UCSD-AML1 (cell line): ENCODE data around the gene VAV1.
A peak's percentile ranks its signal among the peaks of the same experiment; 100 is the strongest.
"Not testable (repeated sequence)": the region's sequence is repeated elsewhere in the genome, so short reads cannot be mapped to it uniquely, and the experiment has no call there.

ENCODE experiments used
- DNase-seq: peaks from one replicate; lab custom pipeline; 2025; ENCODE audit not compliant: unreplicated experiment; lab: John Stamatoyannopoulos, UW

VAV1 gene

GRCh38 chr19:6812612-6813011 lies 40.1 kb downstream of the VAV1 start:
- no peak for DNase-seq

GRCh38 chr19:6813659-6814058 lies 41.2 kb downstream of the VAV1 start:
- no peak for DNase-seq

- DNase-seq, result no peak
Observed at GRCh38 chr19:6817179-6817578, 44.7 kb downstream of the VAV1 start.

GRCh38 chr19:6818246-6818645 lies 45.7 kb downstream of the VAV1 start:
- no peak for DNase-seq

GRCh38 chr19:6819323-6819722 lies 46.8 kb downstream of the VAV1 start:
- no peak for DNase-seq

- DNase-seq, result no peak
Observed at GRCh38 chr19:6820237-6820636, 47.7 kb downstream of the VAV1 start.

- DNase-seq, result no peak
Observed at GRCh38 chr19:6821639-6822310, 49.3 kb downstream of the VAV1 start.

GRCh38 chr19:6822311-6822670 lies 49.8 kb downstream of the VAV1 start:
- DNase-seq, result no peak

- DNase-seq, result no peak
Observed at GRCh38 chr19:6825076-6825774, 52.7 kb downstream of the VAV1 start.

- DNase-seq, result no peak
Observed at GRCh38 chr19:6826281-6826920, 53.9 kb downstream of the VAV1 start.

- DNase-seq, result no peak
Observed at GRCh38 chr19:6828306-6828697, 55.8 kb downstream of the VAV1 start.

GRCh38 chr19:6828698-6829633 lies 56.5 kb downstream of the VAV1 start:
- peak; percentile 66 for DNase-seq

GRCh38 chr19:6829829-6830228 lies 57.3 kb downstream of the VAV1 start:
- not testable (repeated sequence) for DNase-seq

- peak; percentile 46 for DNase-seq
Observed at GRCh38 chr19:6831084-6831483, 58.6 kb downstream of the VAV1 start.

- no peak for DNase-seq
Observed at GRCh38 chr19:6832412-6832811, 59.9 kb downstream of the VAV1 start.

- DNase-seq, result no peak
Observed at GRCh38 chr19:6833166-6833790, 60.8 kb downstream of the VAV1 start.

GRCh38 chr19:6834433-6834832 lies 61.9 kb downstream of the VAV1 start:
- DNase-seq, result no peak

GRCh38 chr19:6835501-6835900 lies 63.0 kb downstream of the VAV1 start:
- no peak for DNase-seq

- no peak for DNase-seq
Observed at GRCh38 chr19:6837525-6837924, 65.0 kb downstream of the VAV1 start.

GRCh38 chr19:6838062-6838655 lies 65.7 kb downstream of the VAV1 start:
- DNase-seq, result no peak
